Activated T-cell treated with anti-CD3 and anti-CD28 coated beads for 4 hours (primary cell): Measurements from ENCODE around the gene COX6B2.
"Not testable (repeated sequence)": the region's sequence is repeated elsewhere in the genome, so short reads cannot be mapped to it uniquely, and the experiment has no call there.

Experiments used
- DNase-seq: peaks from one replicate; pipeline ENCODE4 v3.0.0-alpha.2; 2020

Gene COX6B2, protein sequence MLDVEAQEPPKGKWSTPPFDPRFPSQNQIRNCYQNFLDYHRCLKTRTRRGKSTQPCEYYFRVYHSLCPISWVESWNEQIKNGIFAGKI

DNA sequence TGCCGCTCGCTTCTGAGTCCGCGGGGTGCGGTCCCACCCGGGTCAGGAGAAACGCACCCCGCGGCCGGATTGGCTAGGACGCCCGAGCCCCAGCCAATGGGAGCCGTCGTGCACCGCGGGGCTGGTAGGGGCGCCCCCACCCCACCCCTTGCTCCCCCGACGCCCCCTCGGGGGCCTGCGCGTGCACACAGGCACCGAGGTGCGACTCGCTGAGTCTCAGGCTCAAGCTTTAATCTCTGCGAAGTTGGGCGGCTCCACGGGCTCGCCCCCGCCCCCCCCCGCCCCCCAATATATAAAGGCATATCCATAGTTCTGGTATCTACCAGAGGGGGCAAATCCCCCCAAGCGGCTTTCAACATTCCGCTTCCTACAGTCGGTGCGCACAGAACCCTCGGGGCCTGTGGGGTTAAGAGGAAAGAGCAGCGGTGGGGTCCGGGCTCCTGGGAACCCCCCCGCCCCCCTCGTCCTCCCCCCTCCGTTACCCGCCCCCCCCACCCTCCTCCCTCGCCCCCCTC, at the start of gene COX6B2:
COX6B2 (minus strand) TSS at position 22 of the 515 bp plus-strand sequence. CDS start 198 bp downstream, outside the sequence.
- no peak for DNase-seq

DNA sequence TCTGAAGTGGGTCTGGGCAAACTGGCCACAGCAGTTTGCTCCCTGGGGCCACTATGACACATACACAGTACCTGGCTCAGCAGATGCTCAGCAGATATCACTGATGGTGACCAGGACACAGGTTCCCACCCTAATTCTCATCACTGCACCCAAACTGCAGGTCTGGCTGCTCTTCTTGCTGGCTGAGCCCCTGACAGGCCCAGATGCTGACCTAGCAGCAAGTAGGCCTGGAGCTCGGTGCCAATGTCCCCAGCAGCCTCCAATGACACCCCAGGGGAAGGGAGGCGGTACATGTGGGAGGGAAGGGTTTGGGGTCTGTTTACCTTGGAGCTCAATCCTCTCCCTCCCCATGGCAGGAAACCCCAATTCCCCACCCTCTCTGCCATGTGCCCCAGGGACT, 48.0 kb upstream of the COX6B2 start:
- no peak for DNase-seq

DNA sequence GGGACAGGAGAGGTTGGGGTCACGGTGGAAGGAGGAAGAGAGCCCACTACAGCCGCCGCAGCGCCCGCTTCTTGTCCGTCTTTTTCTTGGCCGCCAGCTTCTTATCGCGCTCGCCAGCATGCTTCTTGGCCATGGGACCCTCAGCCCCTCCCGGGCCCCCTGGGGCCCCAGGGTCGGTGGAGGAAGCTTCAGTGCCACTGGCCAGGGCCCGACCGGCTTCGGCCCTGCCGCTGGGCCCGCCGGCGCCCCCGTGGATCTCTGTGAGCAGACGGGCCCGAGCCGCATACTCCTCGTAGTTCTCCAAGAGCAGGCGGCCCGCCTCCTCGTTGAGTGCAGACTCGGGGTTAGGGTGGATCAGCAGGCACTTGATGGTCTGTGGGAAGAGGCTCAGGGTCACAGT, 46.9 kb upstream of the COX6B2 start:
- not testable (repeated sequence) for DNase-seq

DNA sequence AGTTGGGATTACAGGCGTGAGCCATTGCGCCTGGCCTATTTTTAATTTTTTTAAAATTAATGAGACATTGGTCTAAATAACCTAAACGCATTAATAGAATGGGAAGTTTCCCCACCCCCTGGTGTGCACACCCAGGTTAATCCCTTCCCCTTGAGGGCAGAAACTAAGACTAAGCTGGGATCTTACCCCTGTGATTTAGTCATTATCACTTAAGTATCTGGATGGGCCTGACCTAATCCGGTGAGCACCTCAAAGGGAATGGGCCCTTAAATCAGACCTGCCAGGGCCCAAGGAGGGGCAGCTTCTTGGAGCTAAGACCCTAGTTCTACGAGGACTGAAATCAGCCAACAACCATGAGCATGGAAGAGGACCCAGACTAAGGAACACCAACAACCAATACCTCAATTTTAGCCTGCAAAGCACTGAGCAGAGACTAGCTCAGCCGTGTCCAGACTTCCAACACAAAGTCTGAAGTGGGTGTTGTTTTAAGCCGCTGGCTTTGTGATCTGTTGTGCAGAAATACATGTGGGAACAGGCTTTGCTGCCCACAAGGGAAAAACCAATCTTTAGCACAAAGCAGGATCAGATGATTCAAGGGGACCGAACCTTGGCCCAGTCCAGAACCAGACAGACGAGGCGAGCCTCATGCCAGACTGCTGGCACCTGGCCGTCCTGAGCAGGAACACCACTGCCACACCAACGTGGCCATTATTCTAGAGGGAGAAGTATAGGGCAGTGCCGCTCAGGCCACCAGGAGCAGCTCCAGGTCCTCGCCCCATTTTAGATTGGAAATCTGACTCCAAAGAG, 46.0 kb upstream of the COX6B2 start:
- DNase-seq: no peak

DNA sequence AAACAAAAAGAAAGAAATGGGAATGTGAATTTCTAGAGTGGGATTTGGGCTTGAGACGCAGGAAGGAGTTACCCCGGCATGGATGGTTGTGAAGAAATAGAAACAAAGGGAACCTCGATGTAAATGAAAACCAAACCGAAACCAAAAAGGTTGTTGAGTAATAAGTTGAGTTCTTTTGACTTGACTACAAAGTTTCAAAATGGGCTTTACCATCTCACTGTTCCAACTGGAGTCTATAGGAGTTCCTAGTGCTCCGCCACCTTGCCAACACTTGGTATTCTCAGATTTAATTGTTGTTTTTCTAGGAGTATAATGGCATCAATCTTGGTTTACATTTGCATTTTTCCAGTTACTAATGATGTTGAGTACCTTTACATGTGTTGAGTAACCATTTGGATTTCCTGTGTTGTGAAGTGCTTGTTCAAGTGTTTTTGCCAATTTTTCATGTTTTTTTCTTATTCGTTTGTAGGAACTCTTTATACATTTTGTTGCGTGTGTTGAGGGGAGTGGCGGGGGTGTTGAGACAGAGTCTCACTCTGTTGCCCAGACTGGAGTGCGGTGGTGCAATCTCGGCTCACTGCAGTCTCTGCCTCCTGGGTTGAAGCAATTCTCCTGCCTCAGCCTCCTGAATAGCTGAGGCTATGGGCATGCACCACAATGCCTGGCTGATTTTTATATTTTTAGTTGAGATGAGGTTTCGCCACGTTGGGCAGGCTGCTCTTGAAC, 43.8 kb upstream of the COX6B2 start:
- no peak for DNase-seq

DNA sequence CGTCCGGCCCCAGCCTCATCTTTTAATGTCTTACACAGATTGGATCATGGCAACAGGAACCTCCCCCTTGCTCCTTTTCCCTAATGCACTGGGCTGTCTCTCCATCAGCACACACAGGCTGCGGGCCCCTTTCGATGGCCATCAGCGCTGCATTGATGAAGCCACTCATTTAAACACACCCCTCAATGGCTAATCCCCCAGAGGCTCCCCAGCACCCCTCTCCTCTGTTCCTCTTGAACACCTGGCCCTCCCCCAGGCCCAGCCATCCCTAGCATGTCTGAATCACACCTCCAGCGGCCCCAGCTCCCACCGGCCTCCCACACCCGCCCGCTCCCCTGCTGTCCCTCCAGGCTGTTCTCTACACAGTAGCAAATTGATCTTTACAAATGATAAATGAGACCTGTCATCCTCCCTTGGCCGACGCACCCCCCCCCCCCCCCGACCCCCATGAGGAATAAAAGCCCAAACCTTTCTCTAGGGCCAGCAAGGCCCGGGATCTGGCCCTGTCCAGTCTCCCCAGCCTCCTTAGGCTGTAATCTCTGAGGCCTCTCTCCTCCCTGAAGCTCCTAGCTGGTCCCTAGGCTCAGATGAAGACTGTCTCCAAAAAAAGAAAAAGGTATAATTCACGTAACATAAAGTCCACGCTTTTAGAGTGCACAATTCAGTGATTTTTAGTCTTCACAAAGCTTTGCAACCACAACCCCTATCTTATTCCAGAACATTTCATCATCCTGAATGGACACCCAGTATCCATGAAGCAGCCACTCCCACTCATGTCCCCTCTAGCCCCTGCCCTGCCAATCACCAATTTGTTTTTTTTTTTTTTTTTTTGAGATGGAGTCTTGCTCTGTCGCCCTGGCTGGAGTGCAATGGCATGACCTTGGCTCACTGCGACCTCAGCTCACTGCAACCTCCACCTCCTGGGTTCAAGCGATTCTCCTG, 38.6 kb upstream of the COX6B2 start:
- DNase-seq: no peak

DNA sequence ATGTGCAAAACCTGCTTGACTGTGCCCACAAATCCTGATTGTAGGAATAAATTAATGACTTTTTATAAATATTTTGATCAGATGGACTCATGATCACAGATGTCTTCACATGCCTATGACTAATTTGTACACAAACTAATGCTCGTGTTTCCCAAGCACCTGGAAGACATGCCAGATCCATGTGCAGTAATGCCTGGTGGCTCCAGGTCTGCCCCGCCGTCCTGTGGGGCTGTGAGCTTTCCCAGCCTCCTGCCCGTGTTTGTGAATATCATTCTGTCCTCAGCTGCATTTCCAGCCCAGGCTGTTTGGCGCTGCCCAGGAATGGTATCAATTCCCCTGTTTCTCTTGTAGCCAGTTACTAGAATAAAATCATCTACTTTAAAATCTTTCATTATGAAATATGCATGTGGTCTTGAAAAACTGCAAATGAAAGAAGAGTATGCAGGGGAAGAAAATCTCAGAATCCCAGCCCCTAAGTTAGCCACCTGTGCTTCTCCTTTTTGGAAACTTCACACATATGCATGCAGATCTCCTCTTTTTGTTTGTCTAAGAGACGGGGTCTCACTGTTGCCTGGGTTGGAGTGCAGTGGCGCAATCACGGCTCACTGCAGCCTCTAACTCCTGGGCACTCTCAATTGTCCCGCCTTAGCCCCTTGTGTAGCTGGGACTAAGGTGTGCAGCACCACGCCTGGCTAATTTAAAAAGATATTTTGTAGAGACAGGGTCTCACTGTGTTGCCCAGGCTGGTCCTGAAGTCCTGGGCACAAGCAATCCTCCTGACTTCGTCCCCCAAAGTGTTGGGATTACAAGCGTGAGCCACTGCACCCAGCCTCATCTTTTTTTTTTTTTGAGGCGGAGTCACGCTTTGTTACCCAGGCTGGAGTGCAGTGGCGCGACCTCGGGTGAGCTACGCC, 37.4 kb upstream of the COX6B2 start:
- DNase-seq: no peak

DNA sequence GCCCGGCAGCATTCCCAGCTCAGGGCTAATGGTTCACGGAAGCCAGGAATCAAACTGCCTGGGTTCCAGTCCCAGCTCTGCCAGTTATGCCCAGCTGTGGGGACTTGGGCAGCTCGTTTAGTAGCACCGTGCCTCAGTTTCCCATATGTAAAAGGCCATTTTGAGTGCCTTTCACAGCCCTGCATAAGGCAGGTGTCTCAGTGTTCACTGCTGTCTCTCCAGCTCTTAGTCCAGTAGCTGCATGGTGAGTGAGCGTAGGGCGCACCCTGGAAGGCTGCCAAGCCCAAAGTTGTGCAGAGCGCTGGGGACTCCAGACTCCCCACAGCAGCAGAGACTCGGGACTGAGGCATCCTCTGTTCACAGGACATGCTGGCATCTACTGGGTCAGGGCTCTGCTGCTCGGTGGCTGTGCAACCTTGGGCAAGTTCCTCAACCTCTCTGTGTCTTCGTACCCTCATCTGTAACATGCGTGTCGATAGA, 36.7 kb upstream of the COX6B2 start:
- DNase-seq: no peak

DNA sequence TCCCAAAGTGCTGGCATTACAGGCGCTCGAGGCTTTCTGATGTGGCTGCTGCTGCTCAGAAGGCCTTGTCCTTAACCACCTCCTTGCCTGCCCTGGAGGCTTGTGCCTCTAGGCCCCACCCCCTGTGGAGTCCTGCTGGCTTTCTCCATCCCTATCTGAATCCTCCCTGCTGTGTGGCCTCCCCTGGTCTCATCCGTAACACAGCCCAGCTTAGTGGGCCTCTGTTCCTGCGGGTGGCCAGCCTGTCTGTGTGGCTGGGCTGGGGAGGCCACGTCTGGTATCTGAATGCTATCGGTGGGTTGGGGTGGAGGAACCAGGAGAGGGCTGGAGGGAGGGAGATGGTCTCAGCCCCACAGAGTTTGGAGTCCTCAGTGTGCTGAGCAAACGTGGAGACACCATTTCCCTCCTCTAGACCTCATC, 36.0 kb upstream of the COX6B2 start:
- no peak for DNase-seq

DNA sequence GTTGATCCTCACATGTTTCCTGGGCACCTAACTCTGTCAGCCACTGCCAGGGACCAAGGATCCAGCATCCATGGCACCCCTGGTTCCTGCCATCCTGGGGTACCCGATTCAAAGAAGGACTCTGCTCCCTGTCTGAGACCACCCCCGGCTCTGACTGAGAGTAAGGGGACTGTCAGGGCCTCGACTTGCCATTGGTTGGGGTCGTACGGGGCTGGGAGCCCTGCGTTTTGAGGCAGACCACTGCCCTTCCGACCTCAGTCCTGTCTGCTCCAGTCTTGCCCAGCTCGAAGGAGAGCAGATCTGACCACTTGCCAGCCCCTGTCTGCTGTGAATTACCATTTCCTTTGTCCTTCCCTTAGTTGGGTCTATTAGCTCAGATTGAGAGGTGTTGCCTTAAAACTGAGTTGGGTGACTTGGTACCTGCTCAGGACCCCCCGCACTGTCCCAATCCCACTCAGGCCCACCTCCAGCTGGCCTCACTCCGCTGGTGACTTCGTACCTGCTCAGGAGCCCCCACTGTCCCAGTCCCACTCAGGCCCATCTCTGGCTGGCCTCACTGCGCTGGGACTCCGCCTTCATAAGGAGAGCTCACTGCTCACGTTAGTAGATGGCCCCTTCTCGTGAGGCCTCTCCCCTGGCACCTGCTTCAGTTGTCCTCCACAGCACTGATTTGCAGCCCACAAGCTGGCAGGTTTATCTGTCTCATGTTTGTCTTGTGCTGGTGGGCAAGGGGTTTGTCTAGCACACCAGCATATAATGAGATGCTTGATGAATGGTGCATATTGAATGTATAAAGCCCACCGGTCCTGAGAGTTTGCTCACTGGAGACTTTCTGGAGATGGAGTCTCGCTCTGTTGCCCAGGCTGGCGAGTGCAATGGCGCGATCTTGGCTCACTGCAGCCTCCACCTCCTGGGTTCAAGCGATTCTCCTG, 35.1 kb upstream of the COX6B2 start:
- no peak for DNase-seq

DNA sequence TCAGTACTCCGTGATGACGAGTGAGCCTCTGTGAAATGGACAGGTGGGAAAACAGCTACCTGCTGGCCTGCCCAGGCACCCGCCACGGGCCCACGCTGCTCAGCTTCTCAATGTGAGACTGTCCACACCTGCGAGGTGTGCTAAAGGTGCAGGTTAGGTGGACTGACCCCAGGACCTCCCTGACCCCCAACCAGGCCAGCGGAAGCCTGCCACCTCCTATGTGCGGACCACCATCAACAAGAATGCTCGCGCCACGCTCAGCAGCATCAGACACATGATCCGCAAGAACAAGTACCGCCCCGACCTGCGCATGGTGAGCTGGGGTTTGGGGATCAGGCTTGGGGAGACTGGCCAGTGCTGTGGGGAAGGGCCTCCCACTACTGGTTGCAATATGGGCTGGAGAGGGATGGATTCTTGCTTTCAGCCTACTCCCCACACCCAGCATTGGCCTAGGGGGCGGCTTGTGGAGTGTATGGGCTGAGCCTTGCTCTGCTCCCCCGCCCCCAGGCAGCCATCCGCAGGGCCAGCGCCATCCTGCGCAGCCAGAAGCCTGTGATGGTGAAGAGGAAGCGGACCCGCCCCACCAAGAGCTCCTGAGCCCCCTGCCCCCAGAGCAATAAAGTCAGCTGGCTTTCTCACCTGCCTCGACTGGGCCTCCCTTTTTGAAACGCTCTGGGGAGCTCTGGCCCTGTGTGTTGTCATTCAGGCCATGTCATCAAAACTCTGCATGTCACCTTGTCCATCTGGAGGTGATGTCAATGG, 33.4 kb upstream of the COX6B2 start:
- no peak for DNase-seq

DNA sequence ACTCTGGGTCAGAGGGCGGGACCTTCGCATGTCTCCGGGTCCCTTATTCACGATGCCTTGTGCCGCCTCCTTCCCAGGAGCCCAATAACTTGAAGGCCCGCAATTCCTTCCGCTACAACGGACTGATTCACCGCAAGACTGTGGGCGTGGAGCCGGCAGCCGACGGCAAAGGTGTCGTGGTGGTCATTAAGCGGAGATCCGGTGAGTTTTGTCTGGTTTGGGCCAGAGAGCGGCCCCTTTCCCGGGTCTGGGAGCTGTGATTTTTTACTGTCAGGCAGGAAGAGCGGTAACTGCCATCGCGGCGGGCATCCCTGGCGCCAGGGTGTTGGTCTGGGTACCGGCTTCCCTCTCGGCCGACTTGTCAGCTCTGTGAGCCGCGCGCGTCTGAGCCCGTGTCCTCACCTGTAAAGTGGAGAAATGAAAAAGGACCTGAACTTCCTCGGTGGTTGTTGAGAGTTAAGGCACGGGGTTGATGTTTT, 32.0 kb upstream of the COX6B2 start:
- no peak for DNase-seq

DNA sequence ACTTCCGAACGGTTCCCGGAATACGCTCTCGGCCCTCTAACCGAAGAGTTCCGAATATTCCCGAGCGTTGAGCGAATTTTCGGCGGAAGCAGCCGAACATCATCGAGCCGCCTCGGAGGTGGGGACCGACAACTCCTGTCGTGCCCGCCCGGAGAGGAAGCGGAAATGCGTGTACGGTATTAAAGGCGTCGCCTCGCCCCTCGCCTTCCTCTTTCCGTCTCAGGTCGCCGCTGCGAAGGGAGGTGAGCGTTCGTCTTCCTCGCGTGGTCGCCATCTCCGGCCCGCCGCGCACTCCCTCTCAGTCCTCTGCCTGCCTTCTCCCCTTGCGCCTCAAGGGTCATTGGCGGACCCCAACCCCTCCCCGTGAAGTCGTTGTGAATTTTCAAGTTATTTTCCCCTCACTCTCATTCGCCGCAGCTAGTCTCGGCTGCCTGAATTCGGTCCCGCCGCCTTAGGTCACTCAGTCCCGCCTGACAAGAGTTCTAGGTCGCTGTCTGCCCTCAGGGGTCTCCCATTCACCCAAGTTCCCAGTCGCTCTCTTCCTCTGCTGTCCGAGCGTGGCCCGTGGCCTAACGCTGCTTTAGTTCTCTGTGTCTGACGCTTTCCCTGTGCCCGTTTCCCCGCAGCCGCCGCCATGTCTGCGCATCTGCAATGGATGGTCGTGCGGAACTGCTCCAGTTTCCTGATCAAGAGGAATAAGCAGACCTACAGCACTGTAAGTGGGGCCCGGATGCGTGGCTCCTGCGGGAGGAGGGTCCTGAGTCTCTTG, 31.4 kb upstream of the COX6B2 start, which contains the start of gene RPL28:
RPL28 (plus strand) TSS at position 209 of the 769 bp plus-strand sequence; CDS start at position 635, 426 bp downstream.
- peak; percentile 97 for DNase-seq

DNA sequence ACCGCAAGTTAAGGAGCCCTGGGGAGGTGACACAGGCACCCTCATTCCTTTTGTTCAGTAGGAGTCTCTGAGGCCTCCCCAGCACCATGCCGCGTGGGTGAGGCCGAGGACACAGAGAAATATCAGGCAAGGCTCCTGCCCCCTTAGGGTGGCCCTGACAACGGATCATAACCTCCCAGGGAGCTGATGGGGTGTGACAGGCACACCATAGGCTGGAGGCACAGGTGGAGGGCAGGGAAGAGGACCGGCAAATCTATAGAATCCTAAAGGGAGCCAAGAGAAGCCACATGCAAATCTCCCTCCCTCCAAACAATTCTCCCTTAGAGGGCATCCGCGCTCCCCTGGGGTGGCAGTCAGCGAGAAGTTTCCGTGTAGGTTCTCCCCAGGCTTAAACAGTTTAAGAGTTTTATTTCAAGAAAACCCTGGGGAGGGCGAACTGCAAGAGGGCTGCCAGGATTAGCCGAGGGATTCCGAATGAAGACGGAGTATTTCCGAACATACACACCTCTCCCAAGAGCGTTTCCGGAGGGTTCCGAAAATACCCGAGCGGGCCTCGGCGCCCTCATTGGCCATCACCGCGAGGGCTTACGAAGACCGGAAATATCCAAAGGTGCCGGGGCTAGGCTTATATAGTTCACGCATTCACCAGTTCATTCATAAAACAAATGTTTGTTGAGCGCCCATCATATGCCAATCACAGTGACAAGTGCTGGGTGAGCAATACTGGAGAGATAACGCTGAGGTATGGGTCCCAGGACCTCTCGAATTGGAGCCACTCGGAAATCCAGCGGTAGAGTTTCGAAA, 30.6 kb upstream of the COX6B2 start:
- DNase-seq: peak; percentile 92

DNA sequence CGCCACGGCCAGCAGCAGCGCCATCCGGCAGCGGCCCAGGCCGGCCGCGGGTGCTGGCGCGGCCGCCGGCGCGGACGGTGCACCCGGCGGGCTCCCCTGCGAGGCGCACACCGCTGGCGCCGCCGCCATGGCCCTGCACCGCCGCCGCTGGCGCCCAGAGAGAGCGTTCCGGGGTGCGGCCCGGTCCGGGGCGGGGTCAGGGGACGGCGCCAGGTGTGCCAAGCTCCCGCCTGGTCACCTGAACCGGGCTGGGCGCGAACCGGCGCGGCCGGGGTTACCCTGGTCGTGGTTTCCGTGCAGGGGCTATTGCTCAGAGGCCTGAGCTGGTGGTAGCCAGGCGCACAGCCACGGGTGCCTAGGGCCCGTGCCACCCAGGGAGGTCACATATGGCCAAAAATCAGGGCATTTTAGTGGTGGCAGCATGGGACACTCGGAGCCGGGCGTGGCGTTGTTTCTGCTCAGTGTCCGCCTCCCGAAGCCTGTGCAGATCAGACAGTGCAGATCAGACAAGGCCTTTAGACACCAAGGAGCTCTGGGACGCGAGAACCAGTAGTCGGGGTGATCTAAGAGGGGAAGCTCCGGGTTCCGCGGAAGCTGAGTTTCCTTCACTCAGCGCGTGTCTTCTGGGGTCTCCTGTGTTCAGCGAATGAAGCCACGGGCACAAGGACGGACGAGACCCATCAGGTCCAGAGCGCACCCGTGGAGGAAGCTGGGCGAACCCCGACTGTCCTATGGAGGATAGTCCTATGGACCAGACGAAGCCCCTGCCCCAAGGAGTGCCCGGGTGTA, 29.8 kb upstream of the COX6B2 start, which contains the start of gene TMEM238:
TMEM238 (minus strand) TSS at position 162 of the 789 bp plus-strand sequence; CDS start at position 129, 33 bp downstream.
- no peak for DNase-seq
